Stimulated activated naive CD8-positive, alpha-beta T cell treated with anti-CD3 and anti-CD28 coated beads, Interleukin-15, Interleukin-2, amounts not matched to agents 100 ng/mL and 50 ng/mL, for 24 hours (primary cell): ENCODE data around the gene EIF2S2.

Source experiments
- H3K27ac Mint-ChIP-seq: one replicate; pipeline ENCODE4 v1.8.0; 2021; ENCODE audit warnings: mild to moderate bottlenecking, mixed read lengths
- H3K27me3 Mint-ChIP-seq: one replicate; pipeline ENCODE4 v1.8.0; 2021; ENCODE audit warnings: mixed read lengths
- H3K36me3 Mint-ChIP-seq: one replicate; pipeline ENCODE4 v1.8.0; 2021; ENCODE audit warnings: low read depth, mixed read lengths
- H3K4me1 Mint-ChIP-seq: one replicate; pipeline ENCODE4 v1.8.0; 2021; ENCODE audit warnings: low read depth, mixed read lengths
- H3K4me3 Mint-ChIP-seq: one replicate; pipeline ENCODE4 v1.8.0; 2021; ENCODE audit warnings: mild to moderate bottlenecking, mixed read lengths
- H3K9me3 Mint-ChIP-seq: one replicate; pipeline ENCODE4 v1.8.0; 2021; ENCODE audit warnings: mixed read lengths

Gene EIF2S2

DNA sequence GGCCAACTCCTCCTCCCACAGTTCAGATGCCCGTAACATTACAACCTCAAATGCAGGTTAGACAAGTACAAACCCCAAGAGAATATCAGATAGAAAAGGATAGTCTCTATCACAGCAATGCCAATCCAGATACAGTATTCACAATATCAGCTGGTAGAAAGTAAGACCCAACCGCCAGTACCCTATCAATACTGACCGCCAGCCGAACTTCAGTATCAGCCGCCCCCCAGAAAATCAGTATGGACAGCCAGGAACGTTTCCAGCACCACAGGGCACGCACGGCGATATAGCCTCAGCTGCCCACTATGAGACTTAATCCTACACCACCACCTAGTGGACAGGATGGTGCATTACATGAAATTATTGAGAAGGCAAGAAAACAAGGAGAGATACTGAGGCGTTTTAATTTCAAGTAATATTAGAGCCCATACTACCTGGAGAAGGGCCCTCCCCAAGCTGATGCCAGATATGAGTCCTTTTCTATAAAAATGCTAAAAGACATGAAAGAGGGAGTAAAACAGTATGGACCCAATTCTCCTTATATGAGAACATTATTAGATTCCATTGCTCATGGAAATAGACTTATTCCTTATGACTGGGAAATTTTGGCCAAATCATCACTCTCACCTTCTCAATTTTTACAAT lies 17.6 kb upstream of the EIF2S2 start:
- H3K36me3 Mint-ChIP-seq = no peaks in the 10 kb centered on the region
- no peak overlapping the region for H3K4me3 Mint-ChIP-seq
- H3K9me3 Mint-ChIP-seq = no peaks in the 10 kb centered on the region
- peaks cover 8% of the 10 kb centered on the region for H3K4me1 Mint-ChIP-seq
- H3K27ac Mint-ChIP-seq = peak overlapping the region; percentile 19
- peaks cover 10% of the 10 kb centered on the region for H3K27me3 Mint-ChIP-seq

DNA sequence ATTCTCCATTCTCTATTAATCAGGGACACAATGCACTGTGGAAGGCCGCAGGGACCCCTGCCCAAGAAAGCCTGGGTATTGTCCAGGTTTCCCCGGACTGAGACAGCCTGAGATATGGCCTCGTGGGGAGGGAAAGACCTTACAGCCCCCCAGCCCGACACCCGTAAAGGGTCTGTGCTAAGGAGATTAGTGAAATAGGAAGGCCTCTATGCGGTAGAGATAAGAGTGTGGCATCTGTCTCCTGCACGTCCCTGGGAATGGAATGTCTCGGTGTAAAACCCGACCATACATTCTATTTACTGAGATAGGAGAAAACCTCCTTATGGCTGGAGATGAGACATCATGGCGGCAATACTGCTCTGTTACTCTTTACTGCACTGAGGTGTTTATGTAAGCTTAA lies 15.7 kb upstream of the EIF2S2 start:
- Mint-ChIP-seq H3K27ac (no peak overlapping the region), H3K27me3 (peaks cover 10% of the 10 kb centered on the region), H3K36me3 (no peaks in the 10 kb centered on the region), H3K9me3 (no peaks in the 10 kb centered on the region), H3K4me1 (peaks cover 14% of the 10 kb centered on the region), H3K4me3 (no peak overlapping the region)

DNA sequence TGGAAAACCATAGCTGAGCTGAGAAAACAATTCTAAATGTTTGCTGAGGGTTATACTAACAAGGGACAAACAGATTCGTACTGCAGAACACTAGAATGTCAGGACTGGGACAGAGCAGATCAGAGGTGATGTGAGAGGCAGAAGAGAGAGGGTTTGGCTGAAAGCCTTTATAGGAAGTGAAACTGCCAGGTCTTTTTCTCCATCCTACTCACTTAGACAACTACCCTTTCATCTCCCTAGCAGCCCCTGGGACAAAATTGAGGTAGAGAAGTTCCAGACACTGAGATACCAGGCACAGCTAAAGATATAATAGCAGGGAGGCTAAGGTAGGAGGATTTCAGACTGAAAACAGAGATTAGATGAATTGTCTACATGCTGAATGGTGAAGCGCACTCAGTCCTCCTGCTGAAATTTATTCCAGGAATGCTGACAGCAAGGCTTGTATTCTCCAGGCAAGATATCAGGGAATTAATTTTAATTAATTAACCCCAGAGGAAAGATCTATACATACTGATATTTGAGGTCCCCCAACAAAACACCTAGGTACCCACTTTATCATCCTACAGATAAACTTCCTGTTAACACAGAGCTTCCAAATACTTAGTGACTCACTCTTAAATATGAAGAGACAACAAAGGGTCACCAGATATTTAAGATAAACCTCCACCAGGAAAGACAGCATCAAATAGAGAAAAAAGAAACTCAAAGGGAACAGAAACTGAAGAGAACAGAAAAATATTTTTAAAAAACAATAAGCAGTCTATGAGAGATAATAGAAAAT lies 12.6 kb upstream of the EIF2S2 start:
- no peaks in the 10 kb centered on the region for H3K36me3 Mint-ChIP-seq
- H3K4me3 Mint-ChIP-seq = no peak overlapping the region
- no peak overlapping the region for H3K27ac Mint-ChIP-seq
- H3K9me3 Mint-ChIP-seq = no peaks in the 10 kb centered on the region
- H3K4me1 Mint-ChIP-seq = peaks cover 14% of the 10 kb centered on the region
- H3K27me3 Mint-ChIP-seq = peaks cover 8% of the 10 kb centered on the region

DNA sequence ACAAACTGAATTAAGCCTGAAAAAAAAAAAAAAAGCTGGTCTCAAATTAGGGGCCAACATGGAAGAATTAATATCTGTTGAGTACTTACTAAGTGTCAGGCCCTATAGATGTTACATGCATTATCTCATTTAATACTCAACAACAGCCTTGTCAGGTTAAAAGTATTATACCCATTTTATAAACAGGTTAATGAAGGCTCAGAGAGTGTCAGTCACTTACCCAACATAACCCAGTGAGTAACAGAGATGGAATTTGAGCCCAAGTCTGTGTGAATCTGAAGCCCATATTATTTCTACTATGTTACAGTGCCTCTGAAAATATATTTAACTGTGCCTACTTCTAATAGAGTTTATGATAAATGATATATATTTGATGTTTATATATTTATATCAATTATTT lies 11.3 kb upstream of the EIF2S2 start:
- Mint-ChIP-seq H3K27me3 (peaks cover 6% of the 10 kb centered on the region), H3K36me3 (no peaks in the 10 kb centered on the region), H3K4me3 (no peak overlapping the region), H3K9me3 (no peaks in the 10 kb centered on the region), H3K27ac (no peak overlapping the region), H3K4me1 (peaks cover 11% of the 10 kb centered on the region)

DNA sequence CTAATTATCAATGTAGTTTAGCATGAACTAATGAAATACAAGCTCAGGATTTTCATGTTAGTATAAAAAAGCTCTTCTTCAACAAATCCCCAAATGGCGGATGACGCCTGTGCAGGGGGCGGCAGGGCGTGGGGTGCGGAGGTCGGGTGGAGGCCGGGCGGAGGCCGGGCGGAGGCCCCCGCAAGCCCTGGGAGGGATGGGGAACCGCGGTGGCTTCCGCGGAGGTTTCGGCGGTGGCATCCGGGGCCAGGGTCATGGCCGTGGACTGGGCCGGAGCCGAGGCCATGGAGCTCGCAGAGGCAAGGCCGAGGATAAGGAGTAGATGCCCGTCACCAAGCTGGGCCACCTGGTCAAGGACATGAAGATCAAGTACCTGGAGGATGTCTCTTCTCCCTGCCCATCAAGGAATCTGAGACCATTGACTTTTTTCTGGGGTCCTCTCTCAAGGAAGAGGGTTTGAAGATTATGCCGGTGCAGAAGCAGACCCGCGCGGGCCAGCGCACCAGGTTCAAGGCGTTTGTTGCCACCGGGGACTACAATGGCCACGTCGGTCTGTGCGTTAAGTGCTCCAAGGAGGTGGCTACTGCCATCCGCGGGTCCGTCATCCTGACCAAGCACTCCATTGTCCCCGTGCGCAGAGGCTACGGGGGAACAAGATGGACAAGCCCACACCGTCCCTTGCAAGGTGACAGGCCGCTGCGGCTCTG lies 10.4 kb upstream of the EIF2S2 start:
- H3K4me3 Mint-ChIP-seq = no peak overlapping the region
- no peaks in the 10 kb centered on the region for H3K36me3 Mint-ChIP-seq
- peaks cover 11% of the 10 kb centered on the region for H3K4me1 Mint-ChIP-seq
- peaks cover 6% of the 10 kb centered on the region for H3K27me3 Mint-ChIP-seq
- H3K9me3 Mint-ChIP-seq = no peaks in the 10 kb centered on the region
- no peak overlapping the region for H3K27ac Mint-ChIP-seq

DNA sequence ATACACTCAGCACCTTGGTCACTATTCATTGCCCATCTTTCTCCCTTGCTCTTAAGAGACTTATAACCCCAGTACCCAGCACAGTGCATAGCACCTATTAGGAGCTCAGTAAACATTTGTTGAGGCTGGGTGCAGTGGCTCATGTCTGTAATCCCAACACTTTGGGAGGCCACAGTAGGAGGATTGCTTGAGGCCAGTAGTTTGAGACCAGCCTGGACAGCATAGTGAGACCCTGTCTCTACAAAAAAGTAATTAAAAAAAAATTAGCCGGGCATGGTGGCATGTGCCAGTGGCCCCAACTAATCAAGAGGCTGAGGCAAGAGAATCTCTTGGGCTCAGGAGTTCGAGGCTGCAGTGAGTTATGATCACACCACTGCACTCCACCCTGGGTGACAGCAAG lies 8.2 kb upstream of the EIF2S2 start:
- H3K27ac Mint-ChIP-seq = no peak overlapping the region
- no peaks in the 10 kb centered on the region for H3K9me3 Mint-ChIP-seq
- no peaks in the 10 kb centered on the region for H3K36me3 Mint-ChIP-seq
- H3K4me3 Mint-ChIP-seq = no peak overlapping the region
- peaks cover 11% of the 10 kb centered on the region for H3K4me1 Mint-ChIP-seq
- H3K27me3 Mint-ChIP-seq = no peaks in the 10 kb centered on the region

DNA sequence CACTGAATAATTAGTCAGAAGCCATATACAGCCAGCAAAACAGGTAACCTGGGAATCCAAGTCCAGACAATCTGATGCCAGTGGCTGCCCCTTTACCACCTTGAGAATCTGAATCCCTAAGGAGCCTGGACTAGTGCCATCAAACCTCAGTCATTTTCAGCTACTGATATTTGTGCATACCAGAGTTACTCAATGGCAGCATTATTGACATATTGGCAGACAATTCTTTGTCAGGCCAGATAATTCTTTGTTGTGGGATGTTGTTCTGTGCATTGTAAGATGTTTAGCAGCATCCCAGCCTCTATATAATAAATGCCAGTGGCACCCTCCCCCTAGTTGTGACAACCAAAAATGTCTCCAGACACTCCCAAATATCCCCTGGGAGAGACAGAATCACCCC lies 3.2 kb upstream of the EIF2S2 start:
- Mint-ChIP-seq H3K4me1 (peaks cover 14% of the 10 kb centered on the region), H3K9me3 (no peaks in the 10 kb centered on the region), H3K36me3 (peaks cover 12% of the 10 kb centered on the region), H3K27me3 (no peaks in the 10 kb centered on the region), H3K27ac (no peak overlapping the region), H3K4me3 (no peak overlapping the region)

DNA sequence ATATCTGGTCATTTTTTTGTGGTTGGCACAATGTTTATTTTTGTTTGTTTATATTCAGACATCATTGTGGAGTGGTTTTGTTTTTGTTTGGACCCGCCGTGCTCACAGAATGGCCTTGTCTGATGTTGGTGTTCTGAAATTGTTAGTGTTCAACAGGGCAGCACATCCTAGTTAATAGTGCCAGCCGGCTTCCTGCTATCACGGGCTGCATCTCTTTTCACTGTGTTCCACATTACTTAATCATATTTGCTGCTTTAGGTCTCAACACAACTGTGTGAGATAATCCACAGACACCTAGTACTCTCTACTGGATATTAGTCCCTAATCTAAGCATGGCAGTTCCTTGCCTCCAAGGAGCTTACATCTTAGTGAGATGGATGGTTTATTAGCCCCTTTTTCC lies 2.8 kb upstream of the EIF2S2 start:
- no peak overlapping the region for H3K27ac Mint-ChIP-seq
- H3K4me1 Mint-ChIP-seq = peaks cover 18% of the 10 kb centered on the region
- no peaks in the 10 kb centered on the region for H3K9me3 Mint-ChIP-seq
- H3K36me3 Mint-ChIP-seq = peaks cover 16% of the 10 kb centered on the region
- no peaks in the 10 kb centered on the region for H3K27me3 Mint-ChIP-seq
- H3K4me3 Mint-ChIP-seq = no peak overlapping the region

DNA sequence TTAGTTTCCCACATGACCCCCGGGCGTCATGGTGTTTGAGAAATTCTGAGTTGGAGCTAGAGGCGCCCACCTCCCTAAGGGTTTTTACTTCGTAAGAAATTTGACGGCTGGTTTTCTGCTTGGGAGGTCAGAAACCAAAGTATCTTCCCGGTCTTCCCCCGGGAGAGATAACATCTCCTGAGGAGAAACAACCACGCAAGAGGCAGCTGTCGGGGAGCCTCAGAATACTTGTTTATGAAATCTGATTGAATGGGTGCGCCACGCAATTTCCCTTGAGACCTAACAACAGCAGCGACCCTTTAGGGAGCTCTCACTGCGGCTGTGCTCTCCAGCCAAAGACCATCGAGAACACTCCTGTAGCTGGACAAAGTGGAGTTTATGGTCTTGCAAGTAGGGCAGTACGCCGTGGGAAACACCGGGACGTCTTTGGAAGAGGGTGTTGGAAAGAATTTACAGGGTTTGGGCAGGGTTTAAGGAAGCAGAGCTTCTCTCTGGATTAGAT lies 608 bp upstream of the EIF2S2 start:
- H3K9me3 Mint-ChIP-seq = no peaks in the 10 kb centered on the region
- peak overlapping the region; percentile 94 for H3K4me3 Mint-ChIP-seq
- H3K27me3 Mint-ChIP-seq = no peaks in the 10 kb centered on the region
- H3K4me1 Mint-ChIP-seq = peaks cover 39% of the 10 kb centered on the region
- peaks cover 35% of the 10 kb centered on the region for H3K36me3 Mint-ChIP-seq
- peak overlapping the region; percentile 99 for H3K27ac Mint-ChIP-seq

DNA sequence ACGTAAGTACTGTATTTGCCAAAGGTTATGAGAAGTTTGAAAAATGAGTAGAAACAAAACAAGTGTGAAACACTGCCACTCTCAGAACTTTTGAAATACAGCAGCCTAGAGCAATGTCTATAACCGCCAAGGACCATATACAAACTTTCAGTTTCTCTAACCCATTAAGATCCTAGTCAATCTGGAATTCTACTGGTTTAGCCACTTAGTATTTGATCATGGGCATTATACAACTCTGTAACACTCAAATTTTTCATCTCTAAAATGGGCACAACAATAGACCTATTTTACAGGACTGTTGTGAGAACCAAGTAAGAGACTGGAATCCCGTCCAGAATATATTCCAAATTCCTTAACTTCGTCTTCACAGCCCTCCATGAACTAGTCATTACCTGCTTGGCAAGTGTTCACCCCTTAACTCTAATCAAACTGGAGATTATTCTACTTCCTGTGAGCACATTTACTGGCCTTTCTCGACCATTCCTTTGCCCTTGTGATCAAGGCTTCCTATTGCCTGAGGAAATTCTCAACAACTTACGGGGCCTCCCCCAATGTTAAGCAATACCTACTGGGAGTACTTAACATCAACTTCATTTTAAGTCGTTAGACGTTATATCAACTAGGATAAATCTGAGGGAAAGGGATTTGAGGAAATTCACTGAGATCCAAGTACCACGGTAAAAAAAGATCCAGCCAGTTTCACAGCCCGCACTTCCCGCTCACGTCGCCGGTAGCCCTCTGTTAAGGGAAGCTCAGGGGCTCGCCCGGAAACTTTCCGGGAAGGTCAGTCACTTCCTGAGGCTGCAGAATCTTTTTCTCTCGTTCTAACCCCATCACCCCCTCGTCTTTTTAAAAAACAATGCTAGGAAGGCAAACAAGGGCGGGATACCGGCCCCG lies 1.1 kb downstream of the EIF2S2 start:
- Mint-ChIP-seq H3K4me3 (peak overlapping the region; percentile 94), H3K36me3 (peaks cover 47% of the 10 kb centered on the region), H3K9me3 (no peaks in the 10 kb centered on the region), H3K4me1 (peaks cover 56% of the 10 kb centered on the region), H3K27me3 (no peaks in the 10 kb centered on the region), H3K27ac (peak overlapping the region; percentile 91)

DNA sequence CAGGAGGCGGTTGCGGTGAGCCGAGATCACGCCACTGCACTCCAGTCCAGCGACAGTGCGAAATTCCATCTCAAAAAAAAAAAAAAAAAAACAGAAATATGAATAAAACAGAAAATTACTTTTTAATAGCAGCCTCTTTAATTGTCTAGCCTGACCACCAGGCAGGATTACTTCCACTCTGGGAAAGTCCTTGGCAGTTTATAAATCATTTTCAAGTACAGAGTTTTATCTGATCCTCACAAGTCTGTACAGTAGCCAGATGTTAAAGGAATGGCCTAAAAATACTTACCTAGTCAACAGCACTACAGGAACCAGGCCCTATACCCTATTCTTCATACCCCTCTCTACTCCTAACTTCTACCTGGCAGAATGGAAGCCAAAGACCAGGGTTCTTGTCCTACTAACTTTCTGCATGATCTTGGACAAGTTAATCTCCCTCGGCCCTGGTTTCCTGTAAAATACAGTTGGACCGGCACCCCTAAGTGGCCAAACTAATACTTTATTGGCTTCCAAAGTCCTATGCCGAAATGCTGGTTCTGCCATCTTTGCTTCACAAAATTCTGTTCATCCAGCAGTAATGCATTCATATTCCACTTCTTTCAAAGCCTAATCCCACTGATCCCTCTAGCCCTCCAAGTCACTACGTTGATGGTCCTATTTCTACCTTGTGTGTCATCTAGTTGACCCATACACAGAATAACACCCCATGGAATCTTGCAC lies 1.9 kb downstream of the EIF2S2 start:
- H3K27ac Mint-ChIP-seq = peak overlapping the region; percentile 91
- peaks cover 55% of the 10 kb centered on the region for H3K36me3 Mint-ChIP-seq
- no peaks in the 10 kb centered on the region for H3K27me3 Mint-ChIP-seq
- peaks cover 64% of the 10 kb centered on the region for H3K4me1 Mint-ChIP-seq
- H3K9me3 Mint-ChIP-seq = no peaks in the 10 kb centered on the region
- peak overlapping the region; percentile 94 for H3K4me3 Mint-ChIP-seq

DNA sequence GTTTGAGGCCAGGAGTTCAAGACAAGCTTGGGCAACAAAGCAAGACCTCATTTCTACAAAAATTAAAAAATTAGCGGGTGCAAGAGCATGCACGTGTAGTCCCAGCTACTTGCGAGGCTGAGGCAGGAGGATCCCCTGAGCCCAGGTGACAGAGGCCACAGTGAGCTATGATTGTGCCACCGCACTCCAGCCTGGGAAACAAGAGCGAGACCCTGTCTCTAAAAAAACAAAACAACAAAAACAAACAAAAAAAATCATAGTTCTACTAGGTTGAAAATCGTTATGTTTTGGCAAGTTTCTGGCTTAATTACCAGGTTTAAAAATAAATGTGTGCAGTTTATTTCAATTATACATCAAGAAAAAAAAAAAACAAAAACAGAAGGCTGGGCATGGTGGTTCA lies 2.6 kb downstream of the EIF2S2 start:
- Mint-ChIP-seq H3K9me3 (no peaks in the 10 kb centered on the region), H3K4me1 (peaks cover 70% of the 10 kb centered on the region), H3K27me3 (no peaks in the 10 kb centered on the region), H3K36me3 (peaks cover 63% of the 10 kb centered on the region), H3K27ac (peak overlapping the region; percentile 79), H3K4me3 (peak overlapping the region; percentile 94)

DNA sequence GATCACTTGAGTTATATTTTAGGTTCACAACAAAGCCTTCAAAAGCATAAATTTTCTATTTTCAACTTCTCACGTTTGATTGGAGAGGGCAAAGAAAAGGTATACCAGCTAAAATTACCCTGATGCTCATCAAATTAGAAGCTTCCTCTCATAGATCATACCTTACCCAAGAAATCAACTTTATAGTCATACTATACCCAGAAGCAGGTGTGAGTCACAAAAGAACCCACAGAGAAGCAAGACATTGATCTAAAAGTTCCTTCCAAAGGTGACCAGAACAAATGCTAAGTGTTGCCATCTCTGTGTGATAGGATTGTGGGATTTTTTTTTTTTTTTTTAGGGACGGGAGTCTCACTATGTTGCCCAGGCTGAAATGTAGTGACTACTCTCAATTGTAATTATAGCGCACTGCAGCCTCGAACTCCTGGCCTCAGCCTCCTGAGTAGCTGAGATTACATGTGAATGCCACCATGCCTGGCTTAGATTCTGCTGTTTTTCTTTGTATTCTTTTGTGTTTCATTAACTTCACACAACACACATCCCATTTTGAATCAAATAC lies 3.3 kb downstream of the EIF2S2 start:
- H3K4me1 Mint-ChIP-seq = peaks cover 76% of the 10 kb centered on the region
- peak overlapping the region; percentile 79 for H3K27ac Mint-ChIP-seq
- H3K9me3 Mint-ChIP-seq = no peaks in the 10 kb centered on the region
- H3K27me3 Mint-ChIP-seq = no peaks in the 10 kb centered on the region
- H3K4me3 Mint-ChIP-seq = peak overlapping the region; percentile 68
- H3K36me3 Mint-ChIP-seq = peaks cover 70% of the 10 kb centered on the region
